GM12873 (cell line): ENCODE results near the gene EXT2.

Experiments
- CTCF ChIP-seq: IDR thresholded peaks from 2 replicates; pipeline ENCODE4 v1.5.1; 2012; ENCODE audit warnings: low read depth, mild to moderate bottlenecking, moderate library complexity, low read length, control low read depth; ENCODE audit not compliant: insufficient read depth; ENCODE audit errors: missing control alignments

EXT2 gene

DNA sequence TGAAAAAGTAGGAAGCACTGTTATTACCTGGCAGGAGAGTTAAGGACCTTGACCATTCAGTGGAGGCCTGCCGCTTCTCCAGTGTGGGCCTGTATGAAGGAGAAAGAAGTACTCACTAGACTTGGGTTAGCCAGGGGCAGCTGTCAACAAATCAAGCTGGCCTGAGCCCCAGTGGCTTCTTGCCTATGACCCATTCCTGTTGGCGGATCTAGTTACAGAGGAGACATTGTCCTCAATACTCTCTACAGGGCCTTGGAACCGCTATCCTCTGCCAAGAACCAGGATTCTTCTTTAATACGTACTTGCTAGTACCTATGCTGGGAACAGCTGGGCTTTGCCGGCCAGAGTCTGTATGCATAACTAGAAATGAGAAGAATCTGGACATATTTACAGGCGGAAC is 146.4 kb downstream of the EXT2 start:
- no peak for TF ChIP-seq CTCF

- no peak for TF ChIP-seq CTCF
Measured at GRCh38 chr11:44243086-44243485, 147.6 kb downstream of the EXT2 start.

- no peak for TF ChIP-seq CTCF
Measured at GRCh38 chr11:44243595-44244343, 148.3 kb downstream of the EXT2 start.

- no peak for TF ChIP-seq CTCF
Measured at GRCh38 chr11:44244639-44245310, 149.3 kb downstream of the EXT2 start.

- no peak for TF ChIP-seq CTCF
Measured at GRCh38 chr11:44246726-44247125, 151.2 kb downstream of the EXT2 start.

DNA sequence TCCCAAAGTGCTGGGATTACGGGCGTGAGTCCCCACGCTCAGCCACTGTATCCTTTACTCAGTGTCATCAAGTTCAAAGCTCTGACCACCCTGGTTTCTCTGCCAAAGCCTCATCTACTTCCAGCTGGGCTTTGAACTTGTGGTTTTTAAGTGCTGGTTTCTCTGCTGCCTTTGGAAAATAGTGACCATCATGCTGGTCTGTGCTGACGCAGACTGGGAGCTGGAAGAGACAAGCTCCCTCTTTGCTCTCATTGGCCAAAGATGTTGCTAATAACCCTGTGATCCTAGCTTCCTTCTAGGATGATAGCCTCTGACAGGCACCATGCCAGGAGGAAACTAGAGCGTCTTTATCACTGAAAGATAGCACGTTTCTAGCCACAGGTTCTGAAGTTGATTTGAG is 152.0 kb downstream of the EXT2 start:
- no peak for TF ChIP-seq CTCF

DNA sequence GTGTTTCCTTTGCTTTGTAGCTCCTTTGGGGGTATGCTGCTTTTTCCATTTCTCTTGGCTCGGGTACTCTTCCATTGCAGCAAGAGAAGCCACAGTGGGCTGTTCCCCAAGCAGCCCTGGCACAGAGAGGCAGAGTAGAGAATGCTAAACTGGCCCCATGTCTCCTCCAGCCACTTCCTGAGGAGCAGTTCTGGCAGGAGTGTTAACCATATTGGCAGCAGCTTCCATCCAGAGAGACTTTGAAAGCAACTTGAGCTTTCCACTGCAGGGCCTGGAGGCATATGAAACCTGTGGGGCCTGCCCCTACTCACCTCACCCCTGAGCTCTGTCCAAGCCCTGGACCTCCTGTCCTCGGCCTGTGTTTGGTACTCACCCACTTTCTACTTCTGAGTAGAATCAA is 152.6 kb downstream of the EXT2 start:
- no peak for TF ChIP-seq CTCF
